ENCODE measurements around the gene TTLL6.

The TTLL6 gene

GRCh38 chr17:48759288-48759687, 57.7 kb downstream of the TTLL6 start:
- no peak for DNase-seq (ENCODE audit: low spot score)
- TF ChIP-seq, protein P1, sequence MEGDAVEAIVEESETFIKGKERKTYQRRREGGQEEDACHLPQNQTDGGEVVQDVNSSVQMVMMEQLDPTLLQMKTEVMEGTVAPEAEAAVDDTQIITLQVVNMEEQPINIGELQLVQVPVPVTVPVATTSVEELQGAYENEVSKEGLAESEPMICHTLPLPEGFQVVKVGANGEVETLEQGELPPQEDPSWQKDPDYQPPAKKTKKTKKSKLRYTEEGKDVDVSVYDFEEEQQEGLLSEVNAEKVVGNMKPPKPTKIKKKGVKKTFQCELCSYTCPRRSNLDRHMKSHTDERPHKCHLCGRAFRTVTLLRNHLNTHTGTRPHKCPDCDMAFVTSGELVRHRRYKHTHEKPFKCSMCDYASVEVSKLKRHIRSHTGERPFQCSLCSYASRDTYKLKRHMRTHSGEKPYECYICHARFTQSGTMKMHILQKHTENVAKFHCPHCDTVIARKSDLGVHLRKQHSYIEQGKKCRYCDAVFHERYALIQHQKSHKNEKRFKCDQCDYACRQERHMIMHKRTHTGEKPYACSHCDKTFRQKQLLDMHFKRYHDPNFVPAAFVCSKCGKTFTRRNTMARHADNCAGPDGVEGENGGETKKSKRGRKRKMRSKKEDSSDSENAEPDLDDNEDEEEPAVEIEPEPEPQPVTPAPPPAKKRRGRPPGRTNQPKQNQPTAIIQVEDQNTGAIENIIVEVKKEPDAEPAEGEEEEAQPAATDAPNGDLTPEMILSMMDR (IDR thresholded peaks at IDR 0.05; ENCODE audit: extremely low read depth, missing control alignments): no peak

DNA sequence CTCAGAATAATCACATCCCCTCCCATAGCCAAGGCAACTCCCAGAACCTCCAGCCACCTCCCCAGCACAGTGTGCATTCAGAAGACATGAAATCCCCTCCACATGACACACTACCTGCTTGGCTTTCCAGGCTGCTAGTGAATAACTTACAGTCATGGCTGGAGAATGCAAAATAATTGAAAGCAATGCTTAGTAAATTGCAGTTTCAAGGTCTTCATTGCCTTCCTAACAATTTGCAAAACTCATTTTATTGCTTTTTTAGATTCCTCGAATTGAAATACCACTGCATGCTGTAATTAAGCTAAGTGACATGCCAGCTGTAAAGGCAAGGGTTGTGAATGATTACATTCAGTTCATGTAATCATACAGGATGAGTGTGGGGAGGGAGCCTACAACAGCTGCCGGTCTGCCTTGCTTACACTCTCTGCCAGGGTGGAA, 59.5 kb downstream of the TTLL6 start:
- no peak for DNase-seq (ENCODE audit: low spot score)
- TF ChIP-seq, protein P1 (IDR thresholded peaks at IDR 0.05; ENCODE audit: extremely low read depth, missing control alignments): no peak

DNA sequence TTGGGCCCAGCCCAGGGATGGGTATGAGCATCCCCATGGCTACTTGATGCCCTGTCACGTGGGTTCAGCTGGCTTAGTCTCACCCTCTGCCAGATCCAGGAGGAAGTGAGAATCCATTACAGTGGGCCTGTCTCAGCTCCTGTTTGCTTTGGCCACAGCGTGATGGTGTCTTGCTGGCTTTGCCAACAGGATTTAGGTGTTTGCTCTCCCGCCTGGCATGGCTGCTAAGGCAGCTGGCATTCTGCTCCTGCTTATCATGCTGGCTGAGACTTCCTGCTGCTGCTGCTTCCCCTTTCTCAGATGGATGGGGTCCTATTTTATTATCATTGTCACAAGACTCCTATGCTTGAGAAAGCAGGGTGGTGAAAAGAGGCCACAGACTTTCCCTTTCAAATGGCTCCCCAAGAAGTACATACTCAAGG, 60.2 kb downstream of the TTLL6 start:
- DNase-seq (ENCODE audit: low spot score): peak; percentile 7

DNA sequence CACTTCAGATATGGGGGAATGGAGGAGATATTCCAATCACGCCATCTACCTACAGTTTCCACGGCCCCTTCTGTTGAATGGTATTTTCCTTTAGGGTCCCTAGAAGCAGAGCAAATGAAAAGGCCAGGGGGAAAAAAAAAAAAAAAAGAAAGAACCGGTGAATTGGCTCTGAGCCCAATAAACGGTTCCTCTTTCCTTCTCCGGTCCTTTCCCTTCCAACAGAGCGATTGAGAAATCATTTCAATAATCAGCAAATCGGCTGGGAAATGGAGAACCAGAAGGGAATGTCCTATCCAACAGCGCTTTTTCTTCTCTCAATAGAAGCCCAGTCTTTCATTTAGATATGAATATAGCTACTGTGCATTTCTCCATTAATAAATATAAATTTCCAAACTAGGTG, 61.7 kb downstream of the TTLL6 start:
- peak; percentile 6 for DNase-seq (ENCODE audit: low spot score)
- TF ChIP-seq, protein P1 (IDR thresholded peaks at IDR 0.05; ENCODE audit: extremely low read depth, missing control alignments): no peak

More for the DNA sequence above, 60.2 kb downstream of the TTLL6 start:
- TF ChIP-seq, protein P1 (IDR thresholded peaks at IDR 0.05; ENCODE audit: extremely low read depth, missing control alignments): no peak

DNA sequence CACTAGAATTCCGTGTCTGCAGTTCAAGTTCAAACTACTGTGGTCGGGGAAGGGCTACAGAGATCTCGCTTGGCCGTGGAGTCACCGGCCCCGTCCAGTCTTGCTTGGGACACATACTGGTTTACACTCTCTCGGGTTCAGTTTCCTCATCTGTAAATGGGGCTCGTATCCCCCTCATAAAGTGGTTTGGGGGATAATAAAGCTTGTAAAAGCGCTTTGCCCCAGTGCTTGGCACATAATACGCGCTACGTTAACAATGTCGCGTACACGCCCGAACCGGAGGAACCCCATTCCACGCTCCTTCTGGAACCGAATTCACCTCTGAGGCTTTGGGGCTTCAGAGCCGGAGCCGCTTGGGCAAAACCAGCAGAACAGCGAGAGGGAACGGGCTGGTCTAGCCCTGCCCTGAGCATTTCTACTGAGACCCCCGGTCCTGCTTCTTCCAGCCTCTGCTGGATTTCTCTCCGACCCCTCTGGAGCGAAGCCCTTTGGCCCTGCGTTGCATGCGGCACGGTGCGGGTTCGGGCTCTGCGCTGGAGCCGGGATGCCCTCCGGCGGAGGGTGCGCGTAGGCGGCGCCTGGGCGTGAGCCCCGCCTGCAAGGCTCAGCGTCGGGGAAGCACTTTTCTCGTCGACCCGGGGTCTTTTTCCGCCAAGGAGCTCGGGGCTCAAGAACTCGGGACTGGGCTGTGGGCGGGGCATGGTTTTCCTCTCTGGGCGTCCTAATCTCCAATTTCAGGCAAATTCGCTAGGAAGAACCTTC, 62.3 kb downstream of the TTLL6 start:
- peak; percentile 8 for DNase-seq (ENCODE audit: low spot score)
- TF ChIP-seq, protein P1 (IDR thresholded peaks at IDR 0.05; ENCODE audit: extremely low read depth, missing control alignments): no peak

DNA sequence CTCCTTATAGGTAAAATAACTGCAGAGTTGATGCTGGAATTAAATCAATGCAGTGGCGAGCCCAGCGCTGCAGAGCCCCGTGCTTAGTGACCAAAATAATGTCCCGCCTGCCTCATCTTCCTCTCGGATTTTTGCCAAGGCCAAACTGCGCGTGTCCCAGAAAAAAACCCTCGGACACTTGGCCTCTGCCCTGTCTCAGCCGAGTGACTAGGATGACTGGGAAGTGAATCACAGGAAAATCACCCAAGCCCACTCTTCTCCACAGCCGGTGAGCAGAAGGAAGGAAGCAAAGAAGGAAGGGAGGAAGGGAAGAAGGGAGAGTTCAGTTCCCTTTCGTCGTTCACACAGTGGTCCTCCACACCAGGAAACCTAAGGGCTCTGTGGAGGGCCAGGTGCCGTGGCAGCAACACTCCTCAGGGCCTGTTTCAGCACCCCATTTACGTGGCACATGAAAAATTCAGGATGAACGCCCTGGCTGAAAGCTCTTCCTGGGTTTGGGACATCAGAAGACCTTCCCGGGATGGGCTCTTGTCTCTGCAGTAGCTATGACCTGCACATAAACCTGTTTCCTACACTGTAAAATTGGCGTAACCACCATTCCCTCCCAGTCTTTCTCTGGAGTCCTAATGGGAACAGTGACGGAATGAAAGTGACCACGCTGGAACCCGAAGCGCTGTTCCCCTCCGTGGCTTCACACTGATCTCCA, 63.1 kb downstream of the TTLL6 start:
- DNase-seq (ENCODE audit: low spot score): no peak
- TF ChIP-seq, protein P1 (IDR thresholded peaks at IDR 0.05; ENCODE audit: extremely low read depth, missing control alignments): no peak

All from GM20000 (cell line).